ENCODE results near the gene KLF7.

DNA sequence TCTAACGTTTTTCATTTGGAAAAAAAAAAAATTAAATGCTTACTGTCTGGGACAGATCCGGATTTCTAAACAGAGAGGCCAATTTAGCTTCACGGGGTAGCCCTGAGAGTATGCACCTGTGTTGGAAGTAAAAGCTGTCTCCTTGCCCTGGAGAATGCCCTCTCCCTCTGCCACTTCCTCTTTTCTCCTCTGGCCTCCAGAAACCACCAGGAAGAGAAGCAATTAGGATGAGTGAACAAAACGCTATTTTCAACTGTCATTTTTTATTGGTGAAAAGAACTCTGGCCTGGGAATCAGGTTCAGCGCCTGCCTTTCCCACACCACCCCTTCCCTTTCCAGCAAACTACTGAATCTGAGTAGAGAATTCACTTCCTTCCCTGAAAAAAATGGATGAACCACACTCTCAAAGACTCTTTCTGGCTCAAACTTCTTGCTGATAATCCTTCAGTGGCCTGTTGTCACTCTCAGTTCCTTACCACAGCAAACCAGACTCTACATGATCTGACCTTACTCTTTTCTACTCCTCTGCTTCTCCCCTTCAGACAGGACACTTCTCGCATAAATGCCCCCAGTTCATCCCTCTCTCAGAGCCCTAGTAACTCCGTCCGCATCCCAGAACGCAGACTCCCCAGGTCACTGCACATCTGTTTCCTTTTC is 29.8 kb downstream of the KLF7 start:
- TF ChIP-seq EZH2 (IDR thresholded peaks at IDR 0.05; ENCODE audit: low read length, missing control alignments) = no peak
- no peak for TF ChIP-seq CTCF (conservative IDR thresholded peaks at IDR 0.05 in 1 of 2, IDR thresholded peaks at IDR 0.05 in 1 of 2; ENCODE audit: low read depth in 1 of 2, low read length in 2 of 2)

All from fibroblast of lung (primary cell).